Heart left ventricle (tissue), 16 donors: ENCODE measurements around the gene DENND6B. TPM values are rescaled to one million over a fixed set of nuclear protein-coding genes. Genes with fewer than 3 reads are reported as not detected.

ENCODE experiments used
- ATAC-seq, 4 donors: fragments of 200-7000 bp; cut with Tn5 transposase; one replicate each; pipeline ENCODE4 v1.9.1; 2020 to 2022; ENCODE audit warnings: moderate library complexity in 4 of 4, mild to moderate bottlenecking in 3 of 4, moderate number of reproducible peaks in 1 of 4
- DNase-seq, 5 donors: peaks; one replicate each; pipeline ENCODE4 v3.0.0-alpha.2; 2020
- H3K27ac ChIP-seq, 12 donors: fragments of 200-600 bp; sonication (generic) in 4 of 12; one replicate each; pipeline versions ENCODE4 v1.5.0 to v1.8.0; 2016 to 2022; ENCODE audit warnings: mild to moderate bottlenecking in 2 of 12
- H3K27me3 ChIP-seq, 9 donors: fragments of 200-600 bp; sonication (generic) in 2 of 9; one replicate each; pipeline versions ENCODE4 v1.5.1 to v1.8.0; 2016 to 2022; ENCODE audit warnings: mild to moderate bottlenecking in 3 of 9
- H3K36me3 ChIP-seq, 9 donors: fragments of 200-600 bp; sonication (generic) in 2 of 9; one replicate each; pipeline versions ENCODE4 v1.5.0 to v1.8.0; 2018 to 2022; ENCODE audit warnings: mild to moderate bottlenecking in 2 of 9
- H3K4me1 ChIP-seq, 12 donors: fragments of 200-600 bp; sonication (generic) in 4 of 12; one replicate each; pipeline versions ENCODE4 v1.5.0 to v1.8.0; 2016 to 2022; ENCODE audit warnings: mild to moderate bottlenecking in 3 of 12
- H3K4me3 ChIP-seq, 12 donors: fragments of 200-600 bp; sonication (generic) in 4 of 12; one replicate each; pipeline versions ENCODE4 v1.5.0 to v1.8.0; 2017 to 2022; ENCODE audit warnings: mild to moderate bottlenecking in 9 of 12, moderate library complexity in 4 of 12
- H3K9me3 ChIP-seq, 12 donors: fragments of 200-600 bp; sonication (generic) in 4 of 12; one replicate each; pipeline versions ENCODE4 v1.5.0 to v1.8.0; 2016 to 2022; ENCODE audit warnings: mild to moderate bottlenecking in 1 of 12
- CTCF ChIP-seq, 12 donors: fragments of 200-600 bp; sonication (generic) in 4 of 12; IDR thresholded peaks; one replicate each; pipeline versions ENCODE4 v1.5.0 to v1.8.0; 2018 to 2022; ENCODE audit warnings: antibody characterized with exemption in 12 of 12, mild to moderate bottlenecking in 5 of 12
- POLR2A ChIP-seq, 2 donors: fragments of 450-650 bp; IDR thresholded peaks; one replicate each; pipeline ENCODE4 v1.6.1; 2017; ENCODE audit warnings: antibody characterized with exemption in 2 of 2, mild to moderate bottlenecking in 2 of 2, moderate library complexity in 2 of 2
- WGBS, 4 donors: extraction: QIAGEN DNeasy Blood & Tissue Kit in 2 of 4; methylation state at CpG; one replicate each; pipeline versions ENCODE4 v1.1.5 to v1.1.7; 2013 to 2018; 5-methylcytosine and 5-hydroxymethylcytosine counted together
- intact Hi-C, 10 donors: fragments of 100-400 bp; cut with DNase I; formaldehyde crosslinking; loops; one replicate each; pipeline versions ENCODE4 v1.11.1 to v1.14.2; 2022
- polyA plus RNA-seq, 2 donors: library from polyadenylated mRNA; stranded (reverse); fragments of 200-250 nt; gene quantifications; one replicate each; pipeline ENCODE4 v1.2.3, GENCODE V29; 2013
- total RNA-seq, 9 donors: library from RNA; depleted of rRNA in 2 of 9; stranded (reverse); fragments of >200 nt in 2 of 9; fragmentation: NEBNext Ultra II Directional in 3 of 9; extraction: Animal tissue kit (Norgen Biotek cat#: 25700) in 3 of 9; gene quantifications; one replicate each; pipeline versions ENCODE4 v1.1.0 to v1.2.4, GENCODE V29; 2016 to 2023
- donor health status: ischemic (EF 13 %, LVEDD 7.1; RV severe dilation, severe dysfunction).
- donor health status: healthy with polysubstance abuse.
- donor health status: DM: no; HTN: yes; CAD: no.
- donor health status: DM: no; HTN: no; CAD: no.
- donor health status: ischemic (EF 25% LVEDD 6.9; RV normal size, moderate dysfunction).
- donor health status: ischemic (EF 25% LVEDD 5.7; RV mildly dilated, moderate dysfunction).
- donor health status: healthy.
- donor health status: DM: yes; HTN: yes; CAD: no.
- donor health status: ischemic (EF 35%, LVEDD 5.7; RV mildly dilated, moderate dysfunction).
- donor health status: nonischemic (EF 11% LVEDD 7.7; RV severe dilation, severe dysfunction).
- donor health status: DM: yes; HTN: yes; CAD: no.
- donor health status: PGD.
- donor health status: ischemic (EF 29% LVEDD 5.4; RV normal size, mild dysfunction).
- donor health status: nonischemic (EF 23%, LVEDD 6.1; RV moderate dilation, normal function).

Gene DENND6B
- total and polyA plus RNA-seq, 11 donors = 1.0 to 3.2 (median 1.5) TPM

- intact Hi-C loops = loop anchor here in 3 of 10 donors (2.0 to 5.0 kb wide), 2 partner anchors 30 to 35 kb away; partner anchors contain the start of gene MAPK11 (in 2 of the 3)
Observed at GRCh38 chr22:50306753-50307749, 19.8 kb downstream of the DENND6B start, which contains the start of gene PLXNB2. Gene PLXNB2, minus strand, starts transcription at chr22:50307646. Its CDS starts 17,062 bp downstream, at chr22:50290584.

GRCh38 chr22:50305923-50306566 lies 20.8 kb downstream of the DENND6B start:
- H3K27ac ChIP-seq = peak overlapping the region; percentile 83 to 98 (median 93)
- intact Hi-C loops = loop anchor here in 3 of 10 donors (2.0 to 5.0 kb wide), 2 partner anchors 29 to 34 kb away; partner anchors contain the start of gene MAPK11 (in 2 of the 3)
- no peaks in the 10 kb centered on the region for H3K36me3 ChIP-seq
- H3K27me3 ChIP-seq = no peaks in the 10 kb centered on the region
- TF ChIP-seq POLR2A (IDR thresholded peaks at IDR 0.05) (no peak), CTCF (IDR thresholded peaks at IDR 0.05) (peak in 1 of 12 donors; percentile 9)
- peak; percentile 20 to 60 (median 53) for ATAC-seq
- peaks cover 22 to 81% (median 69%) of the 10 kb centered on the region in 12 donors for H3K4me1 ChIP-seq
- 1 to 3% (median 2%) methylated on average over 18 to 21 of the region's 21 CpGs for WGBS, 4 donors
- no peaks in the 10 kb centered on the region for H3K9me3 ChIP-seq
- H3K4me3 ChIP-seq = peak overlapping the region; percentile 55 to 99 (median 90)
- DNase-seq = peak; percentile 87 to 90 (median 89)

More at GRCh38 chr22:50306753-50307749, 19.8 kb downstream of the DENND6B start, which contains the start of gene PLXNB2:
- H3K4me1 ChIP-seq = peaks cover 22 to 74% (median 60%) of the 10 kb centered on the region in 12 donors
- ATAC-seq (peak; percentile 35 to 73 (median 65)), DNase-seq (peak; percentile 87 to 92 (median 90))
- peak within 1 kb of the TSS; percentile 84 to 98 (median 93) for H3K27ac ChIP-seq
- WGBS, 4 donors = 0 to 1% (median 0%) methylated on average over 9 to 104 of the region's 105 CpGs
- peak within 1 kb of the TSS; percentile 55 to 99 (median 90) for H3K4me3 ChIP-seq
- no peaks in the 10 kb centered on the region for H3K27me3 ChIP-seq
- H3K9me3 ChIP-seq = no peaks in the 10 kb centered on the region
- TF ChIP-seq POLR2A (IDR thresholded peaks at IDR 0.05) (peak in 1 of 2 donors; percentile 40), CTCF (IDR thresholded peaks at IDR 0.05) (no peak)
- no peaks in the 10 kb centered on the region for H3K36me3 ChIP-seq

GRCh38 chr22:50305393-50305922 lies 21.4 kb downstream of the DENND6B start:
- Histone ChIP-seq H3K9me3 (no peaks in the 10 kb centered on the region), H3K27me3 (no peaks in the 10 kb centered on the region), H3K36me3 (no peaks in the 10 kb centered on the region), H3K4me1 (peaks cover 22 to 86% (median 75%) of the 10 kb centered on the region in 12 donors), H3K27ac (peak overlapping the region; percentile 83 to 98 (median 93)), H3K4me3 (peak overlapping the region; percentile 55 to 99 (median 90))
- TF ChIP-seq CTCF (IDR thresholded peaks at IDR 0.05) = no peak
- no peak for TF ChIP-seq POLR2A (IDR thresholded peaks at IDR 0.05)
- intact Hi-C loops = loop anchor here in 2 of 10 donors (5.0 kb wide), 1 partner anchor 33 kb away; the partner anchor contains the start of gene MAPK11 (in 2 of the 2)
- DNase-seq (no peak), ATAC-seq (no peak)
- 57 to 79% (median 65%) methylated on average over 4 to 14 of the region's 14 CpGs for WGBS, 4 donors
